PC-9 (cell line): ENCODE data around the gene EFCAB9.

Source experiments
- CTCF ChIP-seq: fragments of 200-600 bp; sonication (generic); conservative IDR thresholded peaks from 2 replicates; pipeline ENCODE4 v1.6.1; 2017; ENCODE audit warnings: mixed run types, antibody characterized with exemption, mild to moderate bottlenecking, moderate library complexity
- EZH2 ChIP-seq: fragments of 200-600 bp; sonication (generic); IDR thresholded peaks from 2 replicates; pipeline ENCODE4 v1.8.0; 2017; ENCODE audit warnings: antibody characterized with exemption, low read depth

GRCh38 chr5:172156541-172156994 is 37.4 kb upstream of the EFCAB9 start:
- TF ChIP-seq CTCF (no peak), EZH2 (no peak)
